ENCODE measurements around the gene NAT16.

GRCh38 chr7:101212014-101212413 is 31.9 kb upstream of the NAT16 start:
- TF ChIP-seq CTCF (IDR thresholded peaks at IDR 0.05; ENCODE audit: borderline replicate concordance, extremely low read depth, low read length, poor library complexity, severe bottlenecking) (peak; percentile 25), EZH2 (IDR thresholded peaks at IDR 0.05; ENCODE audit: borderline replicate concordance, low read depth, low read length, severe bottlenecking) (no peak)

All from DND-41 (cell line).